Measurements from ENCODE around the gene GIPC1. TPM values are rescaled to one million over a fixed set of nuclear protein-coding genes. Genes with fewer than 3 reads are reported as not detected.
A peak's percentile ranks its signal among the peaks of the same experiment; 100 is the strongest.
"Not testable (repeated sequence)": the region's sequence is repeated elsewhere in the genome, so short reads cannot be mapped to it uniquely, and the experiment has no call there.

GIPC1 gene
- total RNA-seq, 8 experiments from 2014 or later, result 28.7 to 92.0 (median 49.2) TPM

- in situ Hi-C loops (cut with MboI; ENCODE audit: low pct_unique_long_range_greater_than_20kb in 2 of 9, low sequenced_read_pairs in 9 of 9, unreplicated experiment in 9 of 9), result no loop called here
- H3K4me1 ChIP-seq (replicated peaks in 1 of 2), result peaks cover 16 to 29% of the 10 kb centered on the region in 2 donors
- no peak overlapping the region for H3K27ac ChIP-seq
- 67 to 100% (median 97%) methylated on average over 1 to 5 of the region's 8 CpGs; no CpG with 5 or more reads in 4 of the 10 experiments for WGBS, 10 experiments
- ATAC-seq (replicated peaks in 6 of 8), result no peak
- H3K4me3 ChIP-seq, result peak overlapping the region in 2 of 5 donors; percentile 86 to 99
Measured at GRCh38 chr19:14515501-14516047, 19.6 kb upstream of the GIPC1 start.

DNA sequence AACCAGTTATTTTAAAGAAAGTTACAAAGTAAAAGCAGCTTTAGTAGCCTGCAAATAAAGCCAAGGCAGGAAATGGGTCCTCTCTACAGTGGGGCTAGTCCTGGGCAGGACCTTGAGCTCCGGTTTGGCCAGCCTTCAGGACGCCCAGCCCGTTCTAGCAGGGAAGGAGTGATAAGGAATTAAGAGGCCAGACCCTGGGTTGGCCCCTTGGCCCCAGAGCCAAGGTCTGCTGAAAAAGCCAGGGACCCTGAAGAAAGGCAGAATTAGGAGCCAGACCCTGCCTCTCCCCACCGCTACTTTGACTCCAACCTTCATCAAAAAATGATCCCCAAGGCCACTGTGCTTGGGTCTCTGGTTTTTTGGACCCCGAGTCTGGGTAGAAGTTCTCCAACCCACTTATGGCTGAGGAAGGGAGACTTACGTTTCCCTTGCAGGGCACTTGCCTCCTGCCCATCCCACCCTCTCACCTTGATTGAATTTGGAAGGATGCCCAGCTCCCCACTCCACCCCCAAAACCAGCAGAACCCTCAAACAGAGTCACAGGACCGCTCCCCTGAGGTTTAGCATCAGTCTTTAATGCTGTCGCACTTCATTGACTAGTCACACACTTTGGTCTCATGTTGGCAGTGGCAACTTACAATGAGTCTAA lies 18.4 kb upstream of the GIPC1 start:
- Histone ChIP-seq H3K4me1 (replicated peaks in 1 of 2) (peaks cover 17 to 36% of the 10 kb centered on the region in 2 donors), H3K4me3 (no peak overlapping the region), H3K27ac (no peak overlapping the region)
- in situ Hi-C loops (cut with MboI; ENCODE audit: low pct_unique_long_range_greater_than_20kb in 2 of 9, low sequenced_read_pairs in 9 of 9, unreplicated experiment in 9 of 9), result no loop called here
- 79 to 100% (median 92%) methylated on average over 1 to 4 of the region's 8 CpGs; no CpG with 5 or more reads in 5 of the 10 experiments for whole genome bisulfite sequencing, 10 experiments
- peak in 1 of 8 experiments; percentile 0 for ATAC-seq (replicated peaks in 6 of 8)

DNA sequence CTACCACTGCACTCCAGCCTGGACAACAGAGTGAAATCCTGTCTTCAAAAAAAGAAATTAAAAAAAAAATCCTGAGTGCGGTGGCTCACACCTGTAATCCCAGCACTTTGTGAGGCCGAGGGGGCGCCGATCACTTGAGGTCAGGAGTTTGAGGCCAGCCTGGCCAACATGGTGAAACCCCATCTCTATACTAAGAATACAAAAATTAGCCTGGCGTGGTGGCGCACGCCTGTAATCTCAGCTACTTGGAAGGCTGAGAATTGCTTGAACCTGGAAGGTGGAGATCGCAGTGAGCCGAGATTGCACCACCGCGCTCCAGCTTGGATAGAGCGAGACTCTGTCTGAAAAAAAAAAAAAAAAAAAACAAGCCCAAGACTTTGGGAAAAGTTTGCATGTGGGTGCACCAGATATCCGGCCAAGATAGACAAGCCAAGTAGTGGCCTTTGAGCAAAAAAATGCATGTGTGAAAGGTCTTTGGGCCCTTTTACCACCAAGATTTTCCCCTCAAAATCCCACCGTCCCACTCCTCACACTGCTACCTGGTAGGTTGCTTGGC lies 16.6 kb upstream of the GIPC1 start:
- H3K4me3 ChIP-seq, result no peak overlapping the region
- in situ Hi-C loops (cut with MboI; ENCODE audit: low pct_unique_long_range_greater_than_20kb in 2 of 9, low sequenced_read_pairs in 9 of 9, unreplicated experiment in 9 of 9), result no loop called here
- WGBS, 10 experiments, result 80 to 100% (median 95%) methylated on average over 1 to 11 of the region's 14 CpGs; no CpG with 5 or more reads in 1 of the 10 experiments
- H3K4me1 ChIP-seq (replicated peaks in 1 of 2), result peaks cover 13 to 43% of the 10 kb centered on the region in 2 donors
- no peak overlapping the region for H3K27ac ChIP-seq
- no peak for ATAC-seq (replicated peaks in 6 of 8)

DNA sequence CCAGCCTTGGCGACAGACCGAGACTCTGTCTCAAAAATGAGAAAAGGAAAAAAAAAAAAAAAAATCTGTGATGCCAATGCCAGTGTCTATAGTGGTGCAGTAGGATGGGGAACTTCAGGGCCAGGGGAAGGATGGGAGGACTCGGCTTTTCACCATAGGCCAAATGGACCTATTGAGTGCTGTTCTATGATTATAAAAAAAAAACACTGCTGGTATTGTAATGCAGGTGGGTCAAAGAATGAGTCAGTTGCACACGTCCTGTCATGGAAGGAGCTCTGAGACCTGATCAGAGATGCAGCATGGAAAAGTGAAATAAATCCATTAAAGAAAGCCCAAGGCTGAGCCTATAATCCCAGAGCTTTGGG lies 15.3 kb upstream of the GIPC1 start:
- Histone ChIP-seq H3K4me3 (no peak overlapping the region), H3K27ac (no peak overlapping the region), H3K4me1 (replicated peaks in 1 of 2) (peaks cover 6 to 36% of the 10 kb centered on the region in 2 donors)
- 0 to 100% (median 76%) methylated on average over 1 to 3 of the region's 4 CpGs; no CpG with 5 or more reads in 2 of the 10 experiments for WGBS, 10 experiments
- no peak for ATAC-seq (replicated peaks in 6 of 8)
- in situ Hi-C loops (cut with MboI; ENCODE audit: low pct_unique_long_range_greater_than_20kb in 2 of 9, low sequenced_read_pairs in 9 of 9, unreplicated experiment in 9 of 9), result no loop called here

GRCh38 chr19:14510311-14511228 lies 14.6 kb upstream of the GIPC1 start:
- no peak overlapping the region for H3K4me3 ChIP-seq
- peaks cover 2 to 31% of the 10 kb centered on the region in 2 donors for H3K4me1 ChIP-seq (replicated peaks in 1 of 2)
- ATAC-seq (replicated peaks in 6 of 8), result peak in 5 of 8 experiments; percentile 8 to 38 (median 24)
- peak overlapping the region in 1 of 2 donors; percentile 21 for H3K27ac ChIP-seq
- WGBS, 10 experiments, result 6 to 81% (median 49%) methylated on average over 5 to 19 of the region's 22 CpGs
- in situ Hi-C loops (cut with MboI; ENCODE audit: low pct_unique_long_range_greater_than_20kb in 2 of 9, low sequenced_read_pairs in 9 of 9, unreplicated experiment in 9 of 9), result no loop called here

DNA sequence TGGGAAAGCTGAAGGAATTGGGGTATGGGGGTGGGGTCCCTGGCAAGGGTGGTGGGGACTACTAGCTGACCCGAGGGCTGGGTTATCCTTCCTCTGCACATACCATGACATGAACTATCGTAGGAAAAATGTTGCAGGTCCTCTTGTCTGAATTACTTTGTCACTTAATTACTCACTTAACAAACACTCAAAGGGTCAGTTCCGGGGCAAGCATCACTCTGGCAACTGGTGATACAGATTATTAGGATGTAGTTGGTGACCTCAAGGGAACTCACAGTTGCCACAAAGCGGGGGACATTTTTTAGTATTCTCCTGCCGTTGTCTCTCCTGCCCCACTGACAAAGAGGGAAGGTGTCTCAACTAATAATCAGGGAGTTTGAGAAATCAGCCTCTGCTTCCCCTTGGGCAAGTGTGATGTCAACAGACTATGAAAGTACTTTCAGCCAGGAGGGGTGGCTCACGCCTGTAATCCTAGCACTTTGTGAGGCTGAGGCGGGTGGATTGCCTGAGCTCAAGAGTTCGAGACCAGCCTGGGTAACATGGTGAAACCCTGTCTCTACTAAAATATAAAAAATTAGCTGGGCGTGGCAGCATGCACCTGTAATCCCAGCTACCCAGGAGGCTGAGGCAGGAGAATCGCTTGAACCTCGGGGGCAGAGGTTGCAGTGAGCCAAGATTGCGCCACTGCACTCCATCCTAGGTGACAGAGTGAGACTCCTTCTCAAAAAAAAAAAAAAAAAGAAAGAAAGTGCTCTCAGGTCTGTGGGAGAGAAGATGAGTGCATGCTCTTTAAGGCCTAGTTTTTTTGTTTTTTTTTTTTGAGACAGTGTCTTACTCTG lies 12.0 kb upstream of the GIPC1 start:
- H3K4me1 ChIP-seq (replicated peaks in 1 of 2), result peaks cover 2 to 31% of the 10 kb centered on the region in 2 donors
- H3K27ac ChIP-seq, result no peak overlapping the region
- 50 to 80% (median 67%) methylated on average over 1 to 4 of the region's 12 CpGs; no CpG with 5 or more reads in 5 of the 10 experiments for WGBS, 10 experiments
- in situ Hi-C loops (cut with MboI; ENCODE audit: low pct_unique_long_range_greater_than_20kb in 2 of 9, low sequenced_read_pairs in 9 of 9, unreplicated experiment in 9 of 9), result no loop called here
- H3K4me3 ChIP-seq, result no peak overlapping the region
- peak in 3 of 8 experiments; percentile 4 to 13 (median 8) for ATAC-seq (replicated peaks in 6 of 8)

- peak; percentile 38 to 75 (median 60) for ATAC-seq (replicated peaks in 6 of 8)
- no peak overlapping the region for H3K4me3 ChIP-seq
- WGBS, 10 experiments, result 18 to 88% (median 57%) methylated on average over 1 to 7 of the region's 19 CpGs; no CpG with 5 or more reads in 5 of the 10 experiments
- H3K4me1 ChIP-seq (replicated peaks in 1 of 2), result peaks cover 2 to 24% of the 10 kb centered on the region in 2 donors
- H3K27ac ChIP-seq, result no peak overlapping the region
- in situ Hi-C loops (cut with MboI; ENCODE audit: low pct_unique_long_range_greater_than_20kb in 2 of 9, low sequenced_read_pairs in 9 of 9, unreplicated experiment in 9 of 9), result no loop called here
Measured at GRCh38 chr19:14505488-14506239, 9.7 kb upstream of the GIPC1 start.

DNA sequence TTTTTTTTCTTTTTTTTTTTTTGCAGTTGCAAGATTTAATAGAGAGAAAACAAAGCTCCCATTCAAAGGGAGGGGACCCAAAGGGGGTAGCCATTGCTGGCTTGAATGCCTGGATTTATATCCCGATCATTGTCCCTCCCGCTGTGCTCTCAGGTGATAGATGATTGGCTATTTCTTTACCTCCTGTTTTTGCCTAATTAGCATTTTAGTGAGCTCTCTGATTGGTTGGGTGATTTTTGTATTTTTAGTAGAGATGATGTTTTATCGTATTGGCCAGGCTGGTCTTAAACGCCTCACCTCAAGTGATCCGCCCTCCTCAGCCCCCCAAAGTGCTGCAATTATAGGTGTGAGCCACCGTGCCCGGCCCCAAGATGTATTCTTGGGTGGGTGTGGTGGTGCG lies 8.6 kb upstream of the GIPC1 start:
- 80 to 100% (median 85%) methylated on average over 1 to 5 of the region's 8 CpGs; no CpG with 5 or more reads in 5 of the 10 experiments for WGBS, 10 experiments
- in situ Hi-C loops (cut with MboI; ENCODE audit: low pct_unique_long_range_greater_than_20kb in 2 of 9, low sequenced_read_pairs in 9 of 9, unreplicated experiment in 9 of 9), result not testable (repeated sequence)

GRCh38 chr19:14503285-14503684 lies 7.4 kb upstream of the GIPC1 start:
- 47 to 87% (median 60%) methylated on average over 1 of the region's 1 CpG; no CpG with 5 or more reads in 3 of the 10 experiments for WGBS, 10 experiments
- in situ Hi-C loops (cut with MboI; ENCODE audit: low pct_unique_long_range_greater_than_20kb in 2 of 9, low sequenced_read_pairs in 9 of 9, unreplicated experiment in 9 of 9), result no loop called here
- no peak overlapping the region for H3K4me3 ChIP-seq
- H3K4me1 ChIP-seq (replicated peaks in 1 of 2), result peaks cover 0 to 9% of the 10 kb centered on the region in 2 donors
- ATAC-seq (replicated peaks in 6 of 8), result no peak
- no peak overlapping the region for H3K27ac ChIP-seq

More for the DNA sequence above, 8.6 kb upstream of the GIPC1 start:
- H3K4me1 ChIP-seq (replicated peaks in 1 of 2), result peaks cover 0 to 15% of the 10 kb centered on the region in 2 donors
- H3K27ac ChIP-seq; H3K4me3 ChIP-seq; ATAC-seq (replicated peaks in 6 of 8): not testable (repeated sequence)

- Histone ChIP-seq H3K4me3 (no peak overlapping the region), H3K4me1 (replicated peaks in 1 of 2) (peaks cover 0 to under 1% of the 10 kb centered on the region in 2 donors), H3K27ac (no peak overlapping the region)
- ATAC-seq (replicated peaks in 6 of 8), result no peak
- in situ Hi-C loops (cut with MboI; ENCODE audit: low pct_unique_long_range_greater_than_20kb in 2 of 9, low sequenced_read_pairs in 9 of 9, unreplicated experiment in 9 of 9), result no loop called here
- 45 to 93% (median 79%) methylated on average over 1 to 11 of the region's 11 CpGs; no CpG with 5 or more reads in 2 of the 10 experiments for WGBS, 10 experiments
Measured at GRCh38 chr19:14502334-14503092, 6.6 kb upstream of the GIPC1 start.

Data from motor neuron (in vitro differentiated cells).